ENCODE measurements around the gene SALL4.

- TF ChIP-seq CTCF (conservative IDR thresholded peaks at IDR 0.05; ENCODE audit: low read depth in 2 of 2) (no peak), EZH2 (IDR thresholded peaks at IDR 0.05; ENCODE audit: low read depth, unreplicated experiment) (no peak), EZH2phosphoT487 (IDR thresholded peaks at IDR 0.05; ENCODE audit: unreplicated experiment) (no peak), STAT1 (IDR thresholded peaks at IDR 0.05; ENCODE audit: unreplicated experiment) (no peak), JUNB (IDR thresholded peaks at IDR 0.05; ENCODE audit: unreplicated experiment) (no peak), ETS1 (IDR thresholded peaks at IDR 0.05) (no peak)
Observed at GRCh38 chr20:51801823-51802123, 548 bp downstream of the SALL4 start.

All from GM23338 (cell line).